GM18508 (cell line): ENCODE data around the gene VN1R5.

Experiments used
- ATAC-seq: cut with Tn5 transposase; IDR thresholded peaks from one replicate; pipeline ENCODE4 v1.9.1; 2021; ENCODE audit warnings: moderate number of reproducible peaks; ENCODE audit not compliant: insufficient read depth, unreplicated experiment

Gene VN1R5

GRCh38 chr1:247298701-247299100 is 42.8 kb downstream of the VN1R5 start:
- ATAC-seq: no peak

DNA sequence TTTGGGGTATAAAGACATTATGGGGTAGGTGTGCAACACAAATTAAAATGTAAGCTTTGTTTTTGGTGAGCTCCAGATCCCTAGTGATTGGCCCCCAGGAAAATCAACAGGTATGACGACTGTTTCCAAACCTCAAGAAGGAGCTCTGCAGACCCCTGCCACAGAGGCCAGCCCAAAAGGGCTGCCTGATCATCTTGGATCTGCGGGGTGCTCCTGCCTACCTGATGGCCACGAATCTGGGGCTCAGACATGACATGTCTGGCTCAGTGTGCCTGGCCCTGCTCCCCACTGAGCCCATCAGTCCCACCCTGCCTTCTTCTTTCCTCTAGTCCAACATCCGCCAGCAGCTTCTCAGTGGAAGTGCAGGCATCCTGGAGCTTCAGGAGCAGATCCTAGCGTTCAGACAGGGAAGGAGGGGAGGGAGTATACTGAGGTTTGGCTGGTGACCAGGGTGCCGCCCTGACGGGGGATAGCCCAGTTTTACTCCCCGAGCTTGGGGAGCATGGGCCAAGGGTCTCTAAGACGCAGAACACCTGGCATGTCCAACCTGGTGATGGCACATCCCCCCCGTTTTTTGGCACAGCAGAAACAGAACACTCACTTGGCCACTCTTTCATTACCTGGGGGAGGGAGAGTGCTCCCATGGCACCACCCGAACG is 44.0 kb downstream of the VN1R5 start:
- no peak for ATAC-seq

- no peak for ATAC-seq
Observed at GRCh38 chr1:247300491-247301175, 44.8 kb downstream of the VN1R5 start.

GRCh38 chr1:247301176-247301540 is 45.3 kb downstream of the VN1R5 start:
- ATAC-seq: no peak

- no peak for ATAC-seq
Observed at GRCh38 chr1:247303216-247303615, 47.3 kb downstream of the VN1R5 start.

- ATAC-seq: no peak
Observed at GRCh38 chr1:247304031-247304430, 48.2 kb downstream of the VN1R5 start.
